Measurements from ENCODE around the gene ICAM4.
"Not testable (repeated sequence)": the region's sequence is repeated elsewhere in the genome, so short reads cannot be mapped to it uniquely, and the experiment has no call there.

Gene ICAM4

DNA sequence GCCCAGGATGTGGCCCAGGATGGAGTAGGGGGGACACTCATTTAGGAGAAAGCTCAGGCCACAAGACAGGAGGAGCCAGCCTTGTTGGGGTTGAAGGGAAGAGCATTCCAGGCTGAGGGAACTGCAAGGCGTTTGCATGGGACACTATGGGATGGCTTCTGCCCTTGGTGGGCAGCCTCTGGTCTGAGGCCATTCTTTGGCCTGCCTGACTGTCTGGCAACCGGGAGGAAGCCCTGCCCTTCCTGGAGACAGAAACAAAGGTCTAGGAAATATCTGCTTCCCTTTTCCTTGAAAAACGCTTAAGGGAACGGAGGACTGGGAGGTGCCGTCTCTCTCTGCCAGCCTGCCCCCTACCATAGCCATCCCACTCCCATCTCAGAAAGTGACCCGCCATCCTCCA is 18.7 kb upstream of the ICAM4 start:
- in situ Hi-C loops (cut with MboI; ENCODE audit: low sequenced_read_pairs) = no loop called here

GRCh38 chr19:10269333-10270179 is 17.2 kb upstream of the ICAM4 start:
- in situ Hi-C loops (cut with MboI; ENCODE audit: low sequenced_read_pairs) = loop anchor here (5.0 kb wide), 1 partner anchor 118 kb away; no protein-coding TSS in a partner anchor

DNA sequence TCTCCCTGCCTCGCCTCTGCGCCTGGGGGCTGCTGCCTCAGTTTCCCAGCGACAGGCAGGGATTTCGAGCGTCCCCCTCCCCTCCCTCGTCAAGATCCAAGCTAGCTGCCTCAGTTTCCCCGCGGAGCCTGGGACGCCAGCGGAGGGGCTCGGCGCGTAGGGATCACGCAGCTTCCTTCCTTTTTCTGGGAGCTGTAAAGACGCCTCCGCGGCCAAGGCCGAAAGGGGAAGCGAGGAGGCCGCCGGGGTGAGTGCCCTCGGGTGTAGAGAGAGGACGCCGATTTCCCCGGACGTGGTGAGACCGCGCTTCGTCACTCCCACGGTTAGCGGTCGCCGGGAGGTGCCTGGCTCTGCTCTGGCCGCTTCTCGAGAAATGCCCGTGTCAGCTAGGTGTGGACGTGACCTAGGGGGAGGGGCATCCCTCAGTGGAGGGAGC is 16.6 kb upstream of the ICAM4 start:
- in situ Hi-C loops (cut with MboI; ENCODE audit: low sequenced_read_pairs) = loop anchor here (5.0 kb wide), 1 partner anchor 117 kb away; no protein-coding TSS in a partner anchor

GRCh38 chr19:10270616-10271394 is 15.9 kb upstream of the ICAM4 start, which contains the start of gene ICAM1:
Gene ICAM1 (plus strand): TSS chr19:10271120. CDS start chr19:10271160, 40 bp downstream.
- in situ Hi-C loops (cut with MboI; ENCODE audit: low sequenced_read_pairs) = loop anchor here (5.0 kb wide), 1 partner anchor 116 kb away; no protein-coding TSS in a partner anchor

DNA sequence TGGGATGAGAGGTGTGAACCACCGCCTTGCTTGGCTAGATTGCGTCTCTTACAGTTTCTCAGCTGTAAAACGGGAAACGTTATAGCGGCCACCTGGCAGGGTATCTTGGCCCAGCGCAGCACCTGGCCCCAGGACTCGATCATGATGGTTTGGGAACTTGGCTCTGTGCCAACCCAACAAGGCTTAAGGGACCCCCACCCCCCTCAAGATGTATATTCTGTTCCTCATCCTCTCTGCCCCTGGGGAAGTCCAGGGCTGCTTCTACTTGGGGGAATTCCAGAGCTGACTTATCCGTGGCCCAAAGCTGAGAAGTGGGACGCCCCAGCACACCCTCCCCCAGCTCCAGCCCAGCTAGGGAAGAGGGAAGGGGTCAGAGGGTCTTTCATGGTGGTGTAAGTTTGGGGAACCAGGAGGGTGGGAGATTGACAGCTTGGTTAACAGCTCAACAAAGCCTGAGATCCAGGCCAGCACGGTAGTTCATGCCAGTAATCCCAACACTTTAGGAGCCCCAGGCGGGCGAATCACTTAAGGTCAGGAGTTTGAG is 15.1 kb upstream of the ICAM4 start:
- in situ Hi-C loops (cut with MboI; ENCODE audit: low sequenced_read_pairs) = loop anchor here (5.0 kb wide), 1 partner anchor 116 kb away; no protein-coding TSS in a partner anchor

- in situ Hi-C loops (cut with MboI; ENCODE audit: low sequenced_read_pairs) = loop anchor here (5.0 kb wide), 1 partner anchor 113 kb away; no protein-coding TSS in a partner anchor
Measured at GRCh38 chr19:10274589-10274988, 12.2 kb upstream of the ICAM4 start.

GRCh38 chr19:10277795-10278589 is 8.8 kb upstream of the ICAM4 start:
- in situ Hi-C loops (cut with MboI; ENCODE audit: low sequenced_read_pairs) = no loop called here

- in situ Hi-C loops (cut with MboI; ENCODE audit: low sequenced_read_pairs) = no loop called here
Measured at GRCh38 chr19:10278935-10279334, 7.8 kb upstream of the ICAM4 start.

DNA sequence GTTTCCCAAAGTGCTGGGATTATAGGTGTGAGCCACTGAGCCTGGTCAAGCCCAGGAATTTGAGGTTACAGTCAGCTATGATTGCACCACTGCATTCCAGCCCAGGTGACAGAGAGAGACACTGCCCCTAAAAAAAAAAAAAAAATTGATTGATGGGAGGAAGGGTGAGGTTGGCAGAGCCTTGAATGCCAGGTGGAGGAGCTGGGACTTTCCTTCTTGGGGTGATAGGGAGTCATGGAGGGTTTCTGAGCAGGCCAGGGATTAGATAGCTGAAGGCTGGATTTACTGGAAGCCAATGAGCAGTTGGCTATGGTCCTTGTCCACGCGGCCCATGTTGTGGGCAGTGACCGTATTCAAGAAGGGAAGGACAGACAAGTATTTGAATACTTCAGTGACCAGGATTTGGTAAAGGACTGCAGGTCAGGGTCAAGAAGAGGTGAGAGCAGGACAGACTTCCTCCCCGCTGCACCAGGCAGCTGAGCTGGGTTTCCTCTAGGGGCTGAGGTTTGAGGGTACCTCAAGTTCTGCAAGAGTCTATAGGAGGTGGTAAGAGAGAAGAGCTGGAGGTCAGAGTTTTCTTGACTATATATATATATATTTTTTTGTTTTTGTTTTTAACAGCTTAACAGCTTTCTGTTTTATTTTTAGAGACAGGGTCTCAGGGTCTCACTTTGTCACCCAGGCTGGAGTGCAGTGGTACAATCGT is 6.9 kb upstream of the ICAM4 start:
- in situ Hi-C loops (cut with MboI; ENCODE audit: low sequenced_read_pairs) = no loop called here

DNA sequence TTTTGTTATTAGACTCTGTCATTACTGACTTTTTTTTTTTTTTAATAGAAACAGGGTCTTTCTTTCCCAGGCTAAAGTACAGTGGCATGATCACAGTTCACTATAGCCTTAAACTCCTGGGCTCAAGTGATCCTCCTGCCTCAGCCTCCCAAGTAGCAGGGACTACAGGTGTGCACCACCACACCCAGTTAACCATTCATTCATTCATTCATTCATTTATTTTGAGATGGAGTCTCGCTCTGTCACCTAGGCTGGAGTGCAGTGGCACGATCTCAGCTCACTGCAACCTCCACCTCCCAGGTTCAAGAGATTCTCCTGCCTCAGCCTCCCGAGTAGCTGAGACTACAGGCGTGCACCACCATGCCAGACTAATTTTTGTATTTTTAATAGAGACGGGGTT is 4.7 kb upstream of the ICAM4 start:
- in situ Hi-C loops (cut with MboI; ENCODE audit: low sequenced_read_pairs) = not testable (repeated sequence)

- in situ Hi-C loops (cut with MboI; ENCODE audit: low sequenced_read_pairs) = no loop called here
Measured at GRCh38 chr19:10283301-10284064, 3.3 kb upstream of the ICAM4 start.

GRCh38 chr19:10284065-10284959 is 2.4 kb upstream of the ICAM4 start:
- in situ Hi-C loops (cut with MboI; ENCODE audit: low sequenced_read_pairs) = no loop called here

GRCh38 chr19:10284960-10285278 is 1.8 kb upstream of the ICAM4 start:
- in situ Hi-C loops (cut with MboI; ENCODE audit: low sequenced_read_pairs) = no loop called here

DNA sequence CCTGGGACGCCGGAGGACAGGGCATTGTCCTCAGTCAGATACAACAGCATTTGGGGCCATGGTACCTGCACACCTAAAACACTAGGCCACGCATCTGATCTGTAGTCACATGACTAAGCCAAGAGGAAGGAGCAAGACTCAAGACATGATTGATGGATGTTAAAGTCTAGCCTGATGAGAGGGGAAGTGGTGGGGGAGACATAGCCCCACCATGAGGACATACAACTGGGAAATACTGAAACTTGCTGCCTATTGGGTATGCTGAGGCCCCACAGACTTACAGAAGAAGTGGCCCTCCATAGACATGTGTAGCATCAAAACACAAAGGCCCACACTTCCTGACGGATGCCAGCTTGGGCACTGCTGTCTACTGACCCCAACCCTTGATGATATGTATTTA is 1.4 kb upstream of the ICAM4 start:
- in situ Hi-C loops (cut with MboI; ENCODE audit: low sequenced_read_pairs) = no loop called here

GRCh38 chr19:10288662-10289166 is 2.0 kb downstream of the ICAM4 start:
- in situ Hi-C loops (cut with MboI; ENCODE audit: low sequenced_read_pairs) = no loop called here

- in situ Hi-C loops (cut with MboI; ENCODE audit: low sequenced_read_pairs) = no loop called here
Measured at GRCh38 chr19:10289167-10289835, 2.5 kb downstream of the ICAM4 start.

GRCh38 chr19:10289836-10290356 is 3.1 kb downstream of the ICAM4 start, which contains the start of gene ICAM5:
Gene ICAM5 (plus strand): TSS chr19:10289952. CDS start chr19:10290044, 92 bp downstream.
- in situ Hi-C loops (cut with MboI; ENCODE audit: low sequenced_read_pairs) = no loop called here
